Tibial nerve (tissue), 4 donors: ENCODE results near the gene MPHOSPH6. TPM values are rescaled to one million over a fixed set of nuclear protein-coding genes. Genes with fewer than 3 reads are reported as not detected.

ENCODE experiments used
- small RNA-seq: library from RNA; depleted of rRNA; stranded (forward); fragments of <200 nt; gene quantifications from one replicate; pipeline ENCODE3, GENCODE V24; 2016
- total RNA-seq, 4 donors: library from RNA; depleted of rRNA; stranded (reverse); fragments of >200 nt; gene quantifications; one replicate each; pipeline ENCODE4 v1.1.0, GENCODE V29; 2016

Gene MPHOSPH6
- total RNA-seq, 4 donors from 2014 or later: 9.4 to 48.3 (median 29.7) TPM

Small RNA genes within 50 kb of the gene (small RNA-seq; reads per million reads assigned to genes)
- gene RN7SKP190: not detected

Other genes with a start within 250 kb of the MPHOSPH6 start
- gene SDR42E1, start 158.8 kb downstream of the MPHOSPH6 start, total RNA-seq: under 1 TPM; under 0.01 to 0.59 (median 0.26) TPM
- gene HSD17B2, start 135.0 kb downstream of the MPHOSPH6 start, total RNA-seq: not detected